Measurements from ENCODE around the gene SERPINA10.
"Not testable (repeated sequence)": the region's sequence is repeated elsewhere in the genome, so short reads cannot be mapped to it uniquely, and the experiment has no call there.

Gene SERPINA10

DNA sequence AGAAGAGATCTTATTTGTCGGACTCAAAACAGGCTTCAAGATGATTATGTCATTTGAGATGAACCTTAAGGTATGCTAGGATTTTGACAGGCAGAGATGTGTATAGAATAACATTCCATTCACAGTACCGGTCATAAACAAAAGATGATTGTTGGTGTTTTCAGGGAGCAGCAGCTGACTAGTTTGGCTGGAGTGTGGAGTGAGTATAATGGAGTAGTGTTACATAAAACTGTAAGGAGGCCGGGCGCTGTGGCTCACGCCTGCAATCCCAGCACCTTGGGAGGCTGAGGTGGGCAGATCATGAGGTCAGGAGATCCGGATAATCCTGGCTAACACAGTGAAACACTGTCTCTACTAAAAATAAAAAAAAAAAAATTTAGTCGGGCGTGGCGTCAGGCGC is 23.9 kb downstream of the SERPINA10 start:
- H3K9ac ChIP-seq = no peak overlapping the region
- no peaks in the 10 kb centered on the region for H3K9me3 ChIP-seq (replicated peaks in 1 of 11)
- H3K4me2 ChIP-seq = no peak overlapping the region
- H3K4me1 ChIP-seq = peaks cover 0 to 15% (median 0%) of the 10 kb centered on the region in 10 experiments; a peak in 4 of 20 replicates
- no peak for TF ChIP-seq Cebpa-rat (IDR thresholded peaks at IDR 0.05)
- H3K27me3 ChIP-seq = no peaks in the 10 kb centered on the region
- H4K20me1 ChIP-seq = no peaks in the 10 kb centered on the region
- no peaks in the 10 kb centered on the region for H3K36me3 ChIP-seq
- H3K27ac ChIP-seq = no peak overlapping the region
- H3K4me3 ChIP-seq = no peak overlapping the region

DNA sequence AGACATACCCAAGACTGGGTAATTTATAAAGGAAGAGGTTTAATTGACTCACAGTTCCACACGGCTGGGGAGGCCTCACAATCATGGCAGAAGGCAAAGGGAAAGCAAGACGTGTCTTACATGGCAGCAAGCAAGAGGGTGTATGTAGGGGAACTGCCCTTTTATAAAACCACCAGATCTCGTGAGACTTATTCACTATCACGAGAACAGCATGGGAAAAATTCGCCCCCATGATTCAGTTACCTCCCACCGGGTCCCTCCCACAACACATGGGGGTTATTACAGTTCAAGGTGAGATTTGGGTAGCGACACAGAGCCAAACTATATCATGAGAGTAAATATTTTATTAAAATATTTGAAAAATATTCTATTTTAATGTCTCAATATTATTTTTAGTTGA is 24.5 kb downstream of the SERPINA10 start:
- H4K20me1 ChIP-seq; H3K27me3 ChIP-seq; H3K27ac ChIP-seq; H3K36me3 ChIP-seq; H3K4me3 ChIP-seq; H3K9ac ChIP-seq; H3K9me3 ChIP-seq (replicated peaks in 1 of 11); H3K4me2 ChIP-seq: not testable (repeated sequence)
- H3K4me1 ChIP-seq = peaks cover 0 to 15% (median 0%) of the 10 kb centered on the region in 10 experiments; a peak in 4 of 20 replicates

DNA sequence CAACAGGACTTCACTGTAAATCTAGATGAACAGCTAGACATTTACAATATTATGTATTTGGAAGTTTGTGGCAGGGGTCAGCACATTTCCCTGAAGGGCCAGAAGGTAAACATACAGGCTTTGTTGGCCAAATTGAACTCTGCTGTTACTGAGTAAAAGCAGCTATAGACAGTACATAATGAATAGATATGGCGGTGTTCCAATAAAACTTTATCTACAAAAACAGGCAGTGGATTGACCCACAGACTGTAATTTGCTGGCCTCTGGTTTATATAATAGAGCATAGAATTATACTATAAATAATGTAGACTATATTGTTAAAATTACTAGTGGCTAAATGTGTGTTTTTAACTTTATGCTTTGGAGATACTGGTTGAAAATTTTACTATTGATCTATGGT is 25.7 kb downstream of the SERPINA10 start:
- no peak for TF ChIP-seq Cebpa-rat (IDR thresholded peaks at IDR 0.05)
- no peaks in the 10 kb centered on the region for H4K20me1 ChIP-seq
- H3K9ac ChIP-seq = no peak overlapping the region
- H3K4me1 ChIP-seq = peaks cover 0 to 15% (median 0%) of the 10 kb centered on the region in 10 experiments; a peak in 4 of 20 replicates
- no peaks in the 10 kb centered on the region for H3K36me3 ChIP-seq
- H3K9me3 ChIP-seq (replicated peaks in 1 of 11) = peaks cover 0 to 16% (median 12%) of the 10 kb centered on the region in 11 experiments; a peak in 15 of 22 replicates
- no peak overlapping the region for H3K4me3 ChIP-seq
- H3K27ac ChIP-seq = peak overlapping the region in 2 of 11 experiments; percentile 10 to 33; a peak in 1 of 22 replicates
- no peaks in the 10 kb centered on the region for H3K27me3 ChIP-seq
- H3K4me2 ChIP-seq = peak overlapping the region in 3 of 11 experiments; percentile 14 to 55 (median 27); a peak in 4 of 22 replicates

- not testable (repeated sequence) for H3K9ac ChIP-seq, H4K20me1 ChIP-seq, H3K36me3 ChIP-seq, H3K4me2 ChIP-seq, H3K27ac ChIP-seq, H3K4me3 ChIP-seq, H3K27me3 ChIP-seq
- Histone ChIP-seq H3K4me1 (peaks cover 0 to 15% (median 0%) of the 10 kb centered on the region in 10 experiments; a peak in 4 of 20 replicates), H3K9me3 (replicated peaks in 1 of 11) (peaks cover 0 to 28% (median 14%) of the 10 kb centered on the region in 11 experiments; a peak in 16 of 22 replicates)
Observed at GRCh38 chr14:94264195-94264594, 28.9 kb downstream of the SERPINA10 start.

GRCh38 chr14:94244182-94244581 is 48.9 kb downstream of the SERPINA10 start:
- H3K36me3 ChIP-seq = no peaks in the 10 kb centered on the region
- no peak overlapping the region for H3K9ac ChIP-seq
- H3K4me1 ChIP-seq = no peaks in the 10 kb centered on the region
- H3K9me3 ChIP-seq (replicated peaks in 1 of 11) = no peaks in the 10 kb centered on the region
- TF ChIP-seq Cebpa-rat (IDR thresholded peaks at IDR 0.05) = no peak
- no peak overlapping the region for H3K4me3 ChIP-seq
- no peaks in the 10 kb centered on the region for H4K20me1 ChIP-seq
- H3K27me3 ChIP-seq = no peaks in the 10 kb centered on the region
- no peak overlapping the region for H3K27ac ChIP-seq
- H3K4me2 ChIP-seq = no peak overlapping the region

- Histone ChIP-seq H3K9me3 (replicated peaks in 1 of 11) (peaks cover 0 to 6% (median 0%) of the 10 kb centered on the region in 11 experiments; a peak in 1 of 22 replicates), H3K27me3 (no peaks in the 10 kb centered on the region), H3K36me3 (no peaks in the 10 kb centered on the region), H3K4me1 (peaks cover 0 to 10% (median 8%) of the 10 kb centered on the region in 10 experiments; a peak in 11 of 20 replicates), H3K27ac (no peak overlapping the region), H3K9ac (no peak overlapping the region), H4K20me1 (no peaks in the 10 kb centered on the region), H3K4me2 (no peak overlapping the region), H3K4me3 (no peak overlapping the region)
- no peak for TF ChIP-seq Cebpa-rat (IDR thresholded peaks at IDR 0.05)
Observed at GRCh38 chr14:94239406-94239805, 53.7 kb downstream of the SERPINA10 start.

DNA sequence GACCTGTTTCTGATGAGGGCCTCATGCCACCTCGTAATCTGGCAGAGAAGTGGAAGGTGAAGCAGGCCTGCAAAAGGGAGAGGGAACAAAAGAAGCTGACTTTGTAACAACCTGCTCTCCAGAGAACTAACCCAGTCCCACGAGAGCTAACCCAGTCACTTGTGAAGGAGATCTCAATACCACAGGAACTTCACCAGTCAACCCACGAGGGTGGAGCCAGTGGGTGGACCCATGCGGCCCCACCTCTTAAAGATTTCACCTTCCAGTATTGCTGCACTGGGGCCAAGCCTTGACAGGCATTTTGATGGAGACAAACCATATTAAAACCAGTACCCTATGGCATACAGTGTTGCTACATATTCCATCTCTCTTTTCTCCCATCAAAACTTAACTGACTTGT is 55.1 kb downstream of the SERPINA10 start:
- H3K9me3 ChIP-seq (replicated peaks in 1 of 11) = peaks cover 0 to 6% (median 0%) of the 10 kb centered on the region in 11 experiments; a peak in 1 of 22 replicates
- H3K27me3 ChIP-seq = no peaks in the 10 kb centered on the region
- no peak overlapping the region for H3K4me3 ChIP-seq
- H3K4me1 ChIP-seq = peaks cover 0 to 10% (median 8%) of the 10 kb centered on the region in 10 experiments; a peak in 11 of 20 replicates
- H3K9ac ChIP-seq = no peak overlapping the region
- no peaks in the 10 kb centered on the region for H3K36me3 ChIP-seq
- peak overlapping the region; percentile 31 to 76 (median 48); a peak in 21 of 22 replicates for H3K4me2 ChIP-seq
- H3K27ac ChIP-seq = no peak overlapping the region
- TF ChIP-seq Cebpa-rat (IDR thresholded peaks at IDR 0.05) = no peak
- no peaks in the 10 kb centered on the region for H4K20me1 ChIP-seq

- Histone ChIP-seq H3K4me3 (no peak overlapping the region), H3K27ac (no peak overlapping the region), H3K9ac (no peak overlapping the region), H3K27me3 (no peaks in the 10 kb centered on the region), H3K4me1 (peaks cover 0 to 10% (median 8%) of the 10 kb centered on the region in 10 experiments; a peak in 11 of 20 replicates), H3K36me3 (no peaks in the 10 kb centered on the region), H3K9me3 (replicated peaks in 1 of 11) (peaks cover 0 to 6% (median 0%) of the 10 kb centered on the region in 11 experiments; a peak in 1 of 22 replicates), H4K20me1 (no peaks in the 10 kb centered on the region), H3K4me2 (no peak overlapping the region)
- no peak for TF ChIP-seq Cebpa-rat (IDR thresholded peaks at IDR 0.05)
Observed at GRCh38 chr14:94237046-94237445, 56.0 kb downstream of the SERPINA10 start.
